H9 (cell line): Measurements from ENCODE around the gene RPP38. TPM values are rescaled to one million over a fixed set of nuclear protein-coding genes. Genes with fewer than 3 reads are reported as not detected.

Source experiments
- DNase-seq: peaks from one replicate; pipeline ENCODE4 v3.0.0-alpha.2; 2017
- H2AFZ ChIP-seq: one replicate; pipeline ENCODE4 v1.6.1; 2013; ENCODE audit warnings: mild to moderate bottlenecking, low read length, control low read depth, moderate library complexity
- H2AK5ac ChIP-seq: 2 replicates; pipeline ENCODE4 v1.6.1; 2013; ENCODE audit warnings: low read length, control low read depth, mixed read lengths; ENCODE audit not compliant: insufficient read length
- H2BK120ac ChIP-seq: one replicate; pipeline ENCODE4 v1.6.1; 2013; ENCODE audit warnings: low read depth, mild to moderate bottlenecking, low read length, control low read depth, inconsistent platforms; ENCODE audit not compliant: poor library complexity, severe bottlenecking
- H2BK12ac ChIP-seq: 2 replicates; pipeline ENCODE4 v1.6.1; 2013; ENCODE audit warnings: low read length, control low read depth, mixed read lengths, low read depth; ENCODE audit not compliant: insufficient read length
- H2BK15ac ChIP-seq: 2 replicates; pipeline ENCODE4 v1.6.1; 2013; ENCODE audit warnings: low read depth, low read length, control low read depth
- H2BK20ac ChIP-seq: one replicate; pipeline ENCODE4 v1.6.1; 2013; ENCODE audit warnings: low read depth, mild to moderate bottlenecking, low read length, control low read depth, inconsistent platforms; ENCODE audit not compliant: poor library complexity, severe bottlenecking
- H2BK5ac ChIP-seq: 2 replicates; pipeline ENCODE4 v1.6.1; 2013; ENCODE audit warnings: low read length, control low read depth, mixed read lengths; ENCODE audit not compliant: insufficient read length
- H3K14ac ChIP-seq: 2 replicates; pipeline ENCODE4 v1.6.1; 2013; ENCODE audit warnings: low read length, control low read depth; ENCODE audit not compliant: insufficient read depth
- H3K18ac ChIP-seq: 2 replicates; pipeline ENCODE4 v1.6.1; 2013; ENCODE audit warnings: low read depth, mild to moderate bottlenecking, mixed read lengths, low read length, control low read depth; ENCODE audit not compliant: insufficient read length
- H3K23ac ChIP-seq: 2 replicates; pipeline ENCODE4 v1.6.1; 2013; ENCODE audit warnings: low read length, control low read depth, mixed read lengths, low read depth; ENCODE audit not compliant: insufficient read length
- H3K23me2 ChIP-seq: 2 replicates; pipeline ENCODE4 v1.6.1; 2013; ENCODE audit warnings: low read depth, mild to moderate bottlenecking, mixed read lengths, low read length, control low read depth; ENCODE audit not compliant: insufficient read length, poor library complexity, severe bottlenecking
- H3K27ac ChIP-seq: 2 replicates; pipeline ENCODE4 v1.5.1; 2013; ENCODE audit warnings: low read length, control low read depth, mixed read lengths, low read depth; ENCODE audit not compliant: insufficient read length
- H3K27me3 ChIP-seq: 2 replicates; pipeline ENCODE4 v1.6.1; 2013; ENCODE audit warnings: low read length, control low read depth, inconsistent platforms; ENCODE audit not compliant: insufficient read depth
- H3K4ac ChIP-seq: 2 replicates; pipeline ENCODE4 v1.6.1; 2013; ENCODE audit warnings: low read depth, mild to moderate bottlenecking, control low read depth, inconsistent platforms, low read length, moderate library complexity
- H3K4me1 ChIP-seq: 2 replicates; pipeline ENCODE4 v1.6.1; 2013; ENCODE audit warnings: low read length, control low read depth, inconsistent platforms; ENCODE audit not compliant: insufficient read depth
- H3K4me2 ChIP-seq: 2 replicates; pipeline ENCODE4 v1.6.1; 2013; ENCODE audit warnings: low read length, control low read depth, mixed read lengths; ENCODE audit not compliant: insufficient read length, insufficient read depth
- H3K56ac ChIP-seq: 2 replicates; pipeline ENCODE4 v1.6.1; 2013; ENCODE audit warnings: low read depth, mild to moderate bottlenecking, mixed read lengths, low read length, control low read depth; ENCODE audit not compliant: insufficient read length
- H3K79me1 ChIP-seq: 2 replicates; pipeline ENCODE4 v1.6.1; 2013; ENCODE audit warnings: low read depth, mild to moderate bottlenecking, moderate library complexity, low read length, control low read depth, inconsistent platforms; ENCODE audit not compliant: insufficient read depth, poor library complexity, severe bottlenecking
- H3K79me2 ChIP-seq: 2 replicates; pipeline ENCODE4 v1.6.1; 2013; ENCODE audit warnings: low read length, control low read depth, inconsistent platforms; ENCODE audit not compliant: insufficient read depth
- H3K9ac ChIP-seq: 2 replicates; pipeline ENCODE4 v1.6.1; 2013; ENCODE audit warnings: low read length, control low read depth, mixed read lengths; ENCODE audit not compliant: insufficient read length; ENCODE audit errors: extremely low read depth
- H3K9me3 ChIP-seq: one replicate; pipeline ENCODE4 v1.6.1; 2013; ENCODE audit warnings: low read depth, low read length, inconsistent platforms; ENCODE audit not compliant: control insufficient read depth
- H3T11ph ChIP-seq: one replicate; pipeline ENCODE4 v1.6.1; 2013; ENCODE audit warnings: mild to moderate bottlenecking, low read length, control low read depth, inconsistent platforms
- H4K20me1 ChIP-seq: one replicate; pipeline ENCODE4 v1.6.1; 2013; ENCODE audit not compliant: control insufficient read depth, insufficient read length, insufficient read depth
- H4K5ac ChIP-seq: 2 replicates; pipeline ENCODE4 v1.6.1; 2013; ENCODE audit warnings: low read depth, mild to moderate bottlenecking, mixed read lengths, low read length, control low read depth; ENCODE audit not compliant: insufficient read length
- H4K8ac ChIP-seq: replicated peaks from 2 replicates; pipeline ENCODE4 v1.6.1; 2013; ENCODE audit warnings: low read length, control low read depth, mixed read lengths, low read depth; ENCODE audit not compliant: insufficient read length
- H4K91ac ChIP-seq: 2 replicates; pipeline ENCODE4 v1.6.1; 2013; ENCODE audit warnings: low read depth, mild to moderate bottlenecking, moderate library complexity, mixed read lengths, low read length, control low read depth; ENCODE audit not compliant: insufficient read length
- H3K27ac Mint-ChIP-seq, 3 experiments: 2 replicates in 2 of 3; 3 replicates in 1 of 3; pipeline ENCODE4 v1.8.0; 2020 to 2021; ENCODE audit warnings: mixed read lengths in 3 of 3, mild to moderate bottlenecking in 1 of 3, moderate library complexity in 1 of 3
- H3K27me3 Mint-ChIP-seq: 2 replicates; pipeline ENCODE4 v1.8.0; 2021; ENCODE audit warnings: low read depth, mild to moderate bottlenecking, moderate library complexity, mixed read lengths
- H3K36me3 Mint-ChIP-seq, 3 experiments: 2 replicates in 2 of 3; 3 replicates in 1 of 3; pipeline ENCODE4 v1.8.0; 2020 to 2021; ENCODE audit warnings: low read depth in 3 of 3, mixed read lengths in 3 of 3; ENCODE audit not compliant: insufficient read depth in 1 of 3
- H3K4me1 Mint-ChIP-seq, 2 experiments: 2 replicates each; pipeline ENCODE4 v1.8.0; 2020; ENCODE audit warnings: mixed read lengths in 2 of 2
- H3K4me3 Mint-ChIP-seq, 2 experiments: 2 replicates in 1 of 2; 3 replicates in 1 of 2; pipeline ENCODE4 v1.8.0; 2020 to 2021; ENCODE audit warnings: mild to moderate bottlenecking in 2 of 2, mixed read lengths in 2 of 2, moderate library complexity in 1 of 2
- H3K9me3 Mint-ChIP-seq, 2 experiments: 2 replicates in 1 of 2; 3 replicates in 1 of 2; pipeline ENCODE4 v1.8.0; 2020; ENCODE audit warnings: mild to moderate bottlenecking in 2 of 2, mixed read lengths in 2 of 2, moderate library complexity in 1 of 2
- WGBS: extraction: QIAGEN DNeasy Blood & Tissue Kit; methylation state at CpG from one replicate; pipeline ENCODE4 v1.1.7; 2013; ENCODE audit warnings: missing lambda C conversion rate, low lambda C conversion rate, mixed read lengths; ENCODE audit not compliant: insufficient read length; ENCODE audit errors: extremely low coverage; 5-methylcytosine and 5-hydroxymethylcytosine counted together
- total RNA-seq: library from RNA; stranded (reverse); gene quantifications from 2 replicates; pipeline ENCODE4 v1.2.1, GENCODE V29; 2021
- TF ChIP-seq, protein P1 (sequence below): fragments of 200-600 bp; sonication (generic); conservative IDR thresholded peaks from 3 replicates; pipeline ENCODE4 v1.8.0; 2021; ENCODE audit warnings: antibody characterized with exemption, mild to moderate bottlenecking

The RPP38 gene
- total RNA-seq, 1 experiment from 2014 or later, result 26.6 TPM

GRCh38 chr10:15120523-15120922, 23.4 kb downstream of the RPP38 start:
- Histone ChIP-seq H3K9ac (no peak overlapping the region), H2BK15ac (no peak overlapping the region), H3K14ac (no peak overlapping the region), H2BK12ac (no peak overlapping the region), H2BK20ac (no peak overlapping the region), H3K79me2 (no peaks in the 10 kb centered on the region), H4K20me1 (no peaks in the 10 kb centered on the region), H3K4me1 (no peaks in the 10 kb centered on the region), H2BK5ac (no peak overlapping the region), H3K27ac (no peak overlapping the region), H3K9me3 (no peaks in the 10 kb centered on the region), H3K79me1 (no peaks in the 10 kb centered on the region), H3K4ac (no peak overlapping the region), H4K8ac (no peak overlapping the region), H3K23me2 (no peaks in the 10 kb centered on the region), H3K18ac (no peak overlapping the region), H3T11ph (no peak overlapping the region), H2BK120ac (no peak overlapping the region), H4K91ac (no peak overlapping the region), H3K56ac (no peak overlapping the region), H3K4me2 (no peak overlapping the region), H3K27me3 (no peaks in the 10 kb centered on the region), H2AFZ (no peak overlapping the region), H2AK5ac (no peak overlapping the region), H3K23ac (no peak overlapping the region), H4K5ac (no peak overlapping the region)
- peaks cover 5 to 26% (median 8%) of the 10 kb centered on the region in 3 experiments; a peak in 5 of 7 replicates for H3K36me3 Mint-ChIP-seq
- no peak overlapping the region for H3K27ac Mint-ChIP-seq
- DNase-seq, result no peak
- no peak overlapping the region for H3K4me3 Mint-ChIP-seq
- H3K9me3 Mint-ChIP-seq, result peaks cover 0 to 3% of the 10 kb centered on the region in 2 experiments; a peak in 1 of 5 replicates
- H3K27me3 Mint-ChIP-seq, result no peaks in the 10 kb centered on the region
- TF ChIP-seq, protein P1, sequence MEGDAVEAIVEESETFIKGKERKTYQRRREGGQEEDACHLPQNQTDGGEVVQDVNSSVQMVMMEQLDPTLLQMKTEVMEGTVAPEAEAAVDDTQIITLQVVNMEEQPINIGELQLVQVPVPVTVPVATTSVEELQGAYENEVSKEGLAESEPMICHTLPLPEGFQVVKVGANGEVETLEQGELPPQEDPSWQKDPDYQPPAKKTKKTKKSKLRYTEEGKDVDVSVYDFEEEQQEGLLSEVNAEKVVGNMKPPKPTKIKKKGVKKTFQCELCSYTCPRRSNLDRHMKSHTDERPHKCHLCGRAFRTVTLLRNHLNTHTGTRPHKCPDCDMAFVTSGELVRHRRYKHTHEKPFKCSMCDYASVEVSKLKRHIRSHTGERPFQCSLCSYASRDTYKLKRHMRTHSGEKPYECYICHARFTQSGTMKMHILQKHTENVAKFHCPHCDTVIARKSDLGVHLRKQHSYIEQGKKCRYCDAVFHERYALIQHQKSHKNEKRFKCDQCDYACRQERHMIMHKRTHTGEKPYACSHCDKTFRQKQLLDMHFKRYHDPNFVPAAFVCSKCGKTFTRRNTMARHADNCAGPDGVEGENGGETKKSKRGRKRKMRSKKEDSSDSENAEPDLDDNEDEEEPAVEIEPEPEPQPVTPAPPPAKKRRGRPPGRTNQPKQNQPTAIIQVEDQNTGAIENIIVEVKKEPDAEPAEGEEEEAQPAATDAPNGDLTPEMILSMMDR, result no peak
- WGBS, result no CpG with 5 or more reads among the region's 5 CpGs
- no peaks in the 10 kb centered on the region for H3K4me1 Mint-ChIP-seq
